WERI-Rb-1 (cell line): ENCODE results near the gene CEMP1.
A peak's percentile ranks its signal among the peaks of the same experiment; 100 is the strongest.

Experiments used
- DNase-seq: peaks from one replicate; pipeline ENCODE4 v3.0.0-alpha.2; 2020
- H3K27ac ChIP-seq: fragments of 250-450 bp; sonication (Bioruptor Pico); 2 replicates; pipeline ENCODE4 v1.5.1; 2020; ENCODE audit warnings: mild to moderate bottlenecking, moderate library complexity
- H3K27me3 ChIP-seq: fragments of 250-450 bp; sonication (Bioruptor Pico); 2 replicates; pipeline ENCODE4 v1.5.1; 2021; ENCODE audit warnings: mild to moderate bottlenecking, low read depth, moderate library complexity; ENCODE audit not compliant: insufficient read depth, severe bottlenecking
- H3K36me3 ChIP-seq: fragments of 250-450 bp; sonication (Bioruptor Pico); 2 replicates; pipeline ENCODE4 v1.5.1; 2020; ENCODE audit warnings: mild to moderate bottlenecking, moderate library complexity
- H3K4me3 ChIP-seq: 2 replicates; pipeline ENCODE4 v1.5.1; 2011; ENCODE audit warnings: low read depth, mild to moderate bottlenecking, control low read depth, low read length
- H3K9me3 ChIP-seq: fragments of 250-450 bp; sonication (Bioruptor Pico); 2 replicates; pipeline ENCODE4 v1.5.1; 2021; ENCODE audit warnings: mild to moderate bottlenecking, moderate library complexity; ENCODE audit not compliant: severe bottlenecking
- TF ChIP-seq, protein P1 (sequence below): IDR thresholded peaks from 2 replicates; pipeline ENCODE4 v1.5.1; 2011; ENCODE audit warnings: low read depth, mild to moderate bottlenecking, control low read depth, inconsistent platforms, low read length

The CEMP1 gene

DNA sequence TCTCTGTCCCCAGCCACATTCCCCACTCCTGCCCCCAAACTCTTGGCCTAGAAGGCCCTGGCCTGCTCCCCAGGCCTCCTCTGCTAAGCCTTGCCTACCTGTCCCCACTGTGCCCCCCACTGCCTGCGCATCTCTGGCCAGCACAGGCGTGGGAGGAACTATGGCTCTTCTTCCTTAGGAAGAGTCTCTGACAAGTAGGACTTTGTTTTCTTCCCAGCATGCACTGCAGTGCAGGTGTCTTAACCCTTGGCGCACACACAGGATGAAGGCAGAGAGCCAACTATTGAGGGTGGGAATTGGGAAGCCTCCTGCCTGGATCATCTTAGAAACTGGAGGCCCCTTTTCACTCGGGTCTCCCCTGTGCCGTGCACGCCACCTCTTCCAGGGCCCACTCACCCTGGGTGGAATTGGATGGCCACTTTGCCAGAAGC is 7.4 kb downstream of the CEMP1 start:
- Histone ChIP-seq H3K4me3 (no peak overlapping the region), H3K27me3 (no peaks in the 10 kb centered on the region), H3K36me3 (peaks cover 66% of the 10 kb centered on the region), H3K9me3 (no peaks in the 10 kb centered on the region), H3K27ac (no peak overlapping the region)
- DNase-seq = no peak
- TF ChIP-seq, protein P1, sequence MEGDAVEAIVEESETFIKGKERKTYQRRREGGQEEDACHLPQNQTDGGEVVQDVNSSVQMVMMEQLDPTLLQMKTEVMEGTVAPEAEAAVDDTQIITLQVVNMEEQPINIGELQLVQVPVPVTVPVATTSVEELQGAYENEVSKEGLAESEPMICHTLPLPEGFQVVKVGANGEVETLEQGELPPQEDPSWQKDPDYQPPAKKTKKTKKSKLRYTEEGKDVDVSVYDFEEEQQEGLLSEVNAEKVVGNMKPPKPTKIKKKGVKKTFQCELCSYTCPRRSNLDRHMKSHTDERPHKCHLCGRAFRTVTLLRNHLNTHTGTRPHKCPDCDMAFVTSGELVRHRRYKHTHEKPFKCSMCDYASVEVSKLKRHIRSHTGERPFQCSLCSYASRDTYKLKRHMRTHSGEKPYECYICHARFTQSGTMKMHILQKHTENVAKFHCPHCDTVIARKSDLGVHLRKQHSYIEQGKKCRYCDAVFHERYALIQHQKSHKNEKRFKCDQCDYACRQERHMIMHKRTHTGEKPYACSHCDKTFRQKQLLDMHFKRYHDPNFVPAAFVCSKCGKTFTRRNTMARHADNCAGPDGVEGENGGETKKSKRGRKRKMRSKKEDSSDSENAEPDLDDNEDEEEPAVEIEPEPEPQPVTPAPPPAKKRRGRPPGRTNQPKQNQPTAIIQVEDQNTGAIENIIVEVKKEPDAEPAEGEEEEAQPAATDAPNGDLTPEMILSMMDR = no peak

DNA sequence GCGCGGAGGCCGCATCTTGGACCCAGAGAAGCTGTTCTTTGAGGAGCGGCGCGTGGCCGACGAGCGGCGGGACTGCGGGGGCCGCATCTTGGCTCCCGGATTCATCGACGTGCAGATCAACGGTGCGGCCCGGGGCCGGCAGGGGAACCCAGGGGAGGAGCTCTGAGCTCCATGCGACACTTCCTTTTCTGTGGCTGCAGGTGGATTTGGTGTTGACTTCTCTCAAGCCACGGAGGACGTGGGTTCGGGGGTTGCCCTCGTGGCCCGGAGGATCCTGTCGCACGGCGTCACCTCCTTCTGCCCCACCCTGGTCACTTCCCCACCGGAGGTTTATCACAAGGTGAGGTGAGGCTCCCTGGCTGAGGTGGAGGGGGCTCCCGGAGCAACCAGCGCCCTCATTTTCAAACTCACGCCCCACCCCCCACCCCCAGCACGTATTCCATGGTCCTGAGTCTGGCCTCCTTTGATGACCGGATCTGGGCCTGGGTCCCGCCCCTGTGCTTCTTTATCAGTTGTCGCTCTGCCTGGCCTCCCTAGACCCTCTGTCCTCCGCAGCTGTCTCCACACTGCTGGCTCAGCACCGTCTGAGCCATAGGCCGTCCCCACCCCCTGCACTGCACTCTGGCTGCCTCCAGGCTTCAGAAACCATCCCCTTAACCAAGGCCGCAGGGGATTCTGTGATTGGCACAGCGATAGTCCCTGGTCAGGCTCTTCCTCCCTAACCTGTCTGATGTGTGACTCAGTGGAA is 10.2 kb downstream of the CEMP1 start:
- peak overlapping the region; percentile 45; the same call in 1 of the 2 replicates for H3K27ac ChIP-seq
- DNase-seq = no peak
- peak overlapping the region; percentile 62 for H3K4me3 ChIP-seq
- H3K9me3 ChIP-seq = no peaks in the 10 kb centered on the region
- no peaks in the 10 kb centered on the region for H3K27me3 ChIP-seq
- TF ChIP-seq, protein P1 = no peak
- H3K36me3 ChIP-seq = peaks cover 69% of the 10 kb centered on the region

DNA sequence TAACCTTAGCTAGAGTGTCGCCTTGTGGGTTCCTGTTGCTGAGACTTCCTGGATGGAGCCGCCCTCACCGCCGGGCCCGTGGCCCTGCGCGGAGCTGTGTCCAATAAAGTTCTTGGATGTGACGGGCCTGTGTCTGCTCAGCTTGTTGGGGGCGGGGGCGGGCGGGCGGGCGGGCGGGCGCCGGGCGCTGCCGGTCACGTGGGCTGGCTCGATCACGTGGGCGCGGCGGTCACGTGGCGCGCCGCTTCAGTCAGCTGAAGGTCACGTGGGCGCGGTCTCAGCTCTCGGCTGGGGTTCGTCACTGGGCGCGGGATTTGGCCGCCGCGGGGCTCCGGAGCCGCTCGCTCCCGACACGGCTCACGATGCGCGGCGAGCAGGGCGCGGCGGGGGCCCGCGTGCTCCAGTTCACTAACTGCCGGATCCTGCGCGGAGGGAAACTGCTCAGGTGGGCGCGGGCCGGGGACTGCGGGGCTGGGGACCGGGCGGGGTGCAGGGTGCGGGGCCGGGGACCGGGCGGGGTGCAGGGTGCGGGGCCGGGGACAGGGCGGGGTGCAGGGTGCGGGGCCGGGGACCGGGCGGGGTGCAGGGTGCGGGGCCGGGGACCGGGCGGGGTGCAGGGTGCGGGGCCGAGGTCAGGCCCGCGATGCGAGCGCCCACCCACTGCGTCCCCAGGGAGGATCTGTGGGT is 11.0 kb downstream of the CEMP1 start, which contains the start of gene AMDHD2:
Gene AMDHD2 (plus strand): TSS at position 275 of the 687 bp plus-strand sequence. CDS start 88 bp downstream, at position 363.
- peak within 1 kb of the TSS; percentile 62 for H3K4me3 ChIP-seq
- DNase-seq = peak; percentile 79
- peak within 1 kb of the TSS; percentile 61 for H3K27ac ChIP-seq
- H3K36me3 ChIP-seq = peaks cover 65% of the 10 kb centered on the region
- TF ChIP-seq, protein P1 = no peak
- no peaks in the 10 kb centered on the region for H3K9me3 ChIP-seq
- H3K27me3 ChIP-seq = no peaks in the 10 kb centered on the region

DNA sequence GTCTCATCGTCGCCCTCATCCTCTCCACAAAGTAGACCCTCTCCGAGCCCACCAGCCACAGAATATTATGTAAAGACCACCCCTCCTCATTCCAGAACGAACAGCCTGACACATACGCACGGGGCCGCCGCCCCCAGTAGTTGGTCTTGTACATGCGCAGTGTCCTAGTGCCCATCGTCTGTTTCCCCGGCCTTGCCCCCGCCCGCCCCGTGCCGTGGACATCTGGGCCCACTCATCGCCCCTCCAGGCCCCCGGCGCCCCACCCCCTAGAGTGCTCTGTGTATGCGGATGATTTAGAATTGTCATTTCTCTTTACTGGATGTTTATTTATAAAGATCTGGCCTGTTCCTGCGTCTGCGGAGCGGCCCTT is 11.5 kb downstream of the CEMP1 start:
- Histone ChIP-seq H3K36me3 (peaks cover 61% of the 10 kb centered on the region), H3K27ac (peak overlapping the region; percentile 61; the same call in 1 of the 2 replicates), H3K9me3 (no peaks in the 10 kb centered on the region), H3K27me3 (no peaks in the 10 kb centered on the region), H3K4me3 (no peak overlapping the region; the same call in 1 of the 2 replicates)
- DNase-seq = no peak
- TF ChIP-seq, protein P1 = no peak

DNA sequence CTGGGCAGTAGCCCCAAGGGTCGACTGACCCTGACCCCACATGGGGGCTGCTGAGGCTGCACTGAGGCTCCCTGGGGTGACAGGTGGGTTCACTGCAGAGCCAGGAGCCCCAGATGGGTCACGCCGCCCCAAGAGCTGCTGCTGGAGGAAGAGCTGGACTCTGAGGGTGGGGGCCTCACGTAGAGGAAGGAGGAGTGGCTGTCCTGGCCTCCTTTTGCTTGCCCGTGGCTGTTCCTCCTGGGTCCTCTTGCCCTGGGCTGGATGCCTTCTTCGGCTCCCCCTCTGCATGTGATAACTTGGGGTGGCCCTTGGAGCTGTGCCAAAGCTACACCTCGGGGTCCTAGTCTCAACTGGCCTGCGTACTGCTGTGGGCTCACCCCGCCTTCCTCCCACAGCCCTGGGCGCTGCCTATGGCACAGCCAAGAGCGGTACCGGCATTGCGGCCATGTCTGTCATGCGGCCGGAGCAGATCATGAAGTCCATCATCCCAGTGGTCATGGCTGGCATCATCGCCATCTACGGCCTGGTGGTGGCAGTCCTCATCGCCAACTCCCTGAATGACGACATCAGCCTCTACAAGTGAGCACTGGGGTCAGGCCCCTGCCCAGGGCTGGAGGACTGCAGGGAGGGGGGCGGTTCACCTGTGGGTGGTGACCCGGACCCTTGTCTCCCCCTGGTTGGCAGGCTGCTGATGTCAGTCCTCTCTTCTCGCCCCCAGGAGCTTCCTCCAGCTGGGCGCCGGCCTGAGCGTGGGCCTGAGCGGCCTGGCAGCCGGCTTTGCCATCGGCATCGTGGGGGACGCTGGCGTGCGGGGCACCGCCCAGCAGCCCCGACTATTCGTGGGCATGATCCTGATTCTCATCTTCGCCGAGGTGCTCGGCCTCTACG is 12.1 kb downstream of the CEMP1 start:
- no peak for DNase-seq
- H3K27ac ChIP-seq = no peak overlapping the region
- peaks cover 55% of the 10 kb centered on the region for H3K36me3 ChIP-seq
- H3K27me3 ChIP-seq = no peaks in the 10 kb centered on the region
- no peaks in the 10 kb centered on the region for H3K9me3 ChIP-seq
- no peak overlapping the region for H3K4me3 ChIP-seq
- TF ChIP-seq, protein P1 = no peak
